ENCODE results near the gene MRPS26. TPM values are rescaled to one million over a fixed set of nuclear protein-coding genes. Genes with fewer than 3 reads are reported as not detected.
"Not testable (repeated sequence)": the region's sequence is repeated elsewhere in the genome, so short reads cannot be mapped to it uniquely, and the experiment has no call there.

The MRPS26 gene
- total RNA-seq, 3 donors from 2014 or later (not counting 1 experiment from before 2014, with no cell fraction given) = 17.5 to 21.3 (median 19.1) TPM

- Mint-ChIP-seq H3K9me3 (no peaks in the 10 kb centered on the region), H3K4me1 (peaks cover 0 to 4% of the 10 kb centered on the region in 2 donors), H3K27me3 (ENCODE audit: low read depth in 2 of 2) (no peaks in the 10 kb centered on the region), H3K27ac (no peak overlapping the region), H3K36me3 (peaks cover 7% of the 10 kb centered on the region), H3K4me3 (no peak overlapping the region)
- H3K27me3 ChIP-seq (ENCODE audit: control insufficient read depth, insufficient read depth, low read length) = no peaks in the 10 kb centered on the region
- H3K36me3 ChIP-seq (ENCODE audit: control insufficient read depth, insufficient read depth, low read length) = peaks cover 49% of the 10 kb centered on the region
- ATAC-seq (no peak), DNase-seq (no peak)
- intact Hi-C loops (cut with micrococcal nuclease) = no loop called here
- no peak overlapping the region for H3K27ac ChIP-seq (ENCODE audit: low read length)
- TF ChIP-seq, protein P1, sequence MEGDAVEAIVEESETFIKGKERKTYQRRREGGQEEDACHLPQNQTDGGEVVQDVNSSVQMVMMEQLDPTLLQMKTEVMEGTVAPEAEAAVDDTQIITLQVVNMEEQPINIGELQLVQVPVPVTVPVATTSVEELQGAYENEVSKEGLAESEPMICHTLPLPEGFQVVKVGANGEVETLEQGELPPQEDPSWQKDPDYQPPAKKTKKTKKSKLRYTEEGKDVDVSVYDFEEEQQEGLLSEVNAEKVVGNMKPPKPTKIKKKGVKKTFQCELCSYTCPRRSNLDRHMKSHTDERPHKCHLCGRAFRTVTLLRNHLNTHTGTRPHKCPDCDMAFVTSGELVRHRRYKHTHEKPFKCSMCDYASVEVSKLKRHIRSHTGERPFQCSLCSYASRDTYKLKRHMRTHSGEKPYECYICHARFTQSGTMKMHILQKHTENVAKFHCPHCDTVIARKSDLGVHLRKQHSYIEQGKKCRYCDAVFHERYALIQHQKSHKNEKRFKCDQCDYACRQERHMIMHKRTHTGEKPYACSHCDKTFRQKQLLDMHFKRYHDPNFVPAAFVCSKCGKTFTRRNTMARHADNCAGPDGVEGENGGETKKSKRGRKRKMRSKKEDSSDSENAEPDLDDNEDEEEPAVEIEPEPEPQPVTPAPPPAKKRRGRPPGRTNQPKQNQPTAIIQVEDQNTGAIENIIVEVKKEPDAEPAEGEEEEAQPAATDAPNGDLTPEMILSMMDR (IDR thresholded peaks at IDR 0.05) = no peak
- H3K4me3 ChIP-seq (ENCODE audit: low read length) = no peak overlapping the region
- WGBS (ENCODE audit: insufficient coverage) = 100% methylated on average over 5 of the region's 5 CpGs
- H3K4me1 ChIP-seq (ENCODE audit: control insufficient read depth, insufficient read depth, low read length) = no peaks in the 10 kb centered on the region
- H3K9me3 ChIP-seq (ENCODE audit: control insufficient read depth, insufficient read depth, low read length) = no peaks in the 10 kb centered on the region
Measured at GRCh38 chr20:3013771-3014170, 32.1 kb upstream of the MRPS26 start.

DNA sequence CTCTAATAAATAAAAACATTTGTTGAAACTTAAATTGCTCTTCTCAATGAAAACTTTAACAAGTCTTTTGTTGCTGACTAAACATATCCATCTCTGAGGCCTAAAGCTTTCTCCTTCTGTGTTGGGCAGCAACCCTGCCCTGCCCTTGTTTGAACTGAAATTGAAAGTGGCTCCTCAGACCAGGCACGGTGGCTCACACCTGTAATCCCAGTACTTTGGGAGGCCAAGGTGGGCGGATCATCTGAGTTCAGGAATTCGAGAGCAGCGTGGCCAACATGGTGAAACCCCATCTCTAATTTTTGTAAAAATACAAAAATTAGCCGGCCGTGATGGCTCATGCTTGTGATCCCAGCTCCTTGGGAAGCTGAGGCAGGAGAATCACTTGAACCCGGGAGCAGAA lies 31.7 kb upstream of the MRPS26 start:
- no peaks in the 10 kb centered on the region for H3K4me1 ChIP-seq (ENCODE audit: control insufficient read depth, insufficient read depth, low read length)
- intact Hi-C loops (cut with micrococcal nuclease) = no loop called here
- Mint-ChIP-seq H3K27ac (no peak overlapping the region), H3K4me1 (peaks cover 0 to 4% of the 10 kb centered on the region in 2 donors), H3K36me3 (peaks cover 7% of the 10 kb centered on the region), H3K9me3 (no peaks in the 10 kb centered on the region), H3K27me3 (ENCODE audit: low read depth in 2 of 2) (no peaks in the 10 kb centered on the region), H3K4me3 (no peak overlapping the region)
- H3K27me3 ChIP-seq (ENCODE audit: control insufficient read depth, insufficient read depth, low read length) = no peaks in the 10 kb centered on the region
- DNase-seq (no peak), ATAC-seq (no peak)
- no peak overlapping the region for H3K27ac ChIP-seq (ENCODE audit: low read length)
- H3K9me3 ChIP-seq (ENCODE audit: control insufficient read depth, insufficient read depth, low read length) = no peaks in the 10 kb centered on the region
- H3K36me3 ChIP-seq (ENCODE audit: control insufficient read depth, insufficient read depth, low read length) = peaks cover 45% of the 10 kb centered on the region
- WGBS (ENCODE audit: insufficient coverage) = 94% methylated on average over 7 of the region's 7 CpGs
- H3K4me3 ChIP-seq (ENCODE audit: low read length) = no peak overlapping the region
- TF ChIP-seq, protein P1 (IDR thresholded peaks at IDR 0.05) = no peak

DNA sequence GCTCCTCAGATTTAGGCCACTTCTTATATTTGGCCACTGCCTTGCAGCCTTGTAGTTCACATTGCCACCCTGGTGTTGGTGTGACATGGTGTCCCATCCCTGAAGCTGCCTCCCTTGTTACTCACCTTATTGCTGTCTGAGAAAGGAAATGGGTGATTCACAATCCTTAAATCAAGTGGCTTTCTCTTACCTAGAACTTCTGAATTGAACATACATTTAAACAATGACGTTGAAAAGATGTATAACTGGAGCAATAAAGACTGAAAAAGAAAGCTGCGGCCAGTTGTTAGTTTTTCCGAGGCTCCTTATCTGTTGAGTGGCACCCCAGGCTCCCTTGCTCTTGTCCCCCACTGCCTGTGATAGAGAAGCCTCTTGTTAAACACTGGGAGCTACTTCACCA lies 31.2 kb upstream of the MRPS26 start:
- Mint-ChIP-seq H3K27ac (peak overlapping the region; percentile 27 to 52), H3K27me3 (ENCODE audit: low read depth in 2 of 2) (no peaks in the 10 kb centered on the region), H3K4me3 (no peak overlapping the region), H3K9me3 (no peaks in the 10 kb centered on the region), H3K36me3 (peaks cover 7% of the 10 kb centered on the region), H3K4me1 (peaks cover 0 to 4% of the 10 kb centered on the region in 2 donors)
- Histone ChIP-seq H3K4me3 (ENCODE audit: low read length) (no peak overlapping the region), H3K4me1 (ENCODE audit: control insufficient read depth, insufficient read depth, low read length) (no peaks in the 10 kb centered on the region), H3K27me3 (ENCODE audit: control insufficient read depth, insufficient read depth, low read length) (no peaks in the 10 kb centered on the region), H3K27ac (ENCODE audit: low read length) (no peak overlapping the region), H3K36me3 (ENCODE audit: control insufficient read depth, insufficient read depth, low read length) (peaks cover 41% of the 10 kb centered on the region), H3K9me3 (ENCODE audit: control insufficient read depth, insufficient read depth, low read length) (no peaks in the 10 kb centered on the region)
- WGBS (ENCODE audit: insufficient coverage) = 95% methylated on average over 3 of the region's 3 CpGs
- TF ChIP-seq, protein P1 (IDR thresholded peaks at IDR 0.05) = no peak
- ATAC-seq = no peak
- no peak for DNase-seq
- intact Hi-C loops (cut with micrococcal nuclease) = no loop called here

GRCh38 chr20:3015302-3015701 lies 30.6 kb upstream of the MRPS26 start:
- H3K4me1 ChIP-seq (ENCODE audit: control insufficient read depth, insufficient read depth, low read length); H3K9me3 ChIP-seq (ENCODE audit: control insufficient read depth, insufficient read depth, low read length); H3K4me3 Mint-ChIP-seq; H3K27ac ChIP-seq (ENCODE audit: low read length); H3K9me3 Mint-ChIP-seq; H3K4me3 ChIP-seq (ENCODE audit: low read length); H3K27me3 ChIP-seq (ENCODE audit: control insufficient read depth, insufficient read depth, low read length); H3K4me1 Mint-ChIP-seq; DNase-seq; H3K27me3 Mint-ChIP-seq (ENCODE audit: low read depth in 2 of 2); intact Hi-C loops (cut with micrococcal nuclease); ATAC-seq; H3K36me3 Mint-ChIP-seq: not testable (repeated sequence)
- H3K27ac Mint-ChIP-seq = peak overlapping the region; percentile 27 to 52
- peaks cover 37% of the 10 kb centered on the region for H3K36me3 ChIP-seq (ENCODE audit: control insufficient read depth, insufficient read depth, low read length)
- 100% methylated on average over 2 of the region's 5 CpGs for WGBS (ENCODE audit: insufficient coverage)

Data from natural killer cell (primary cell).